ENCODE data around the gene CDH23. TPM values are rescaled to one million over a fixed set of nuclear protein-coding genes. Genes with fewer than 3 reads are reported as not detected.
A peak's percentile ranks its signal among the peaks of the same experiment; 100 is the strongest.

The CDH23 gene
- total and polyA plus RNA-seq, 8 donors: 1.8 to 22.8 (median 3.0) TPM

- peaks cover 0 to 33% of the 10 kb centered on the region in 2 donors for H3K4me1 ChIP-seq
- H3K27ac ChIP-seq: peak overlapping the region; percentile 7 to 78
- no peaks in the 10 kb centered on the region for H3K27me3 ChIP-seq
- no peak overlapping the region for H3K4me3 ChIP-seq
- intact Hi-C loops (cut with DNase I): no loop called here
- no peak for TF ChIP-seq CTCF (IDR thresholded peaks at IDR 0.05)
- H3K36me3 ChIP-seq: no peaks in the 10 kb centered on the region
- H3K9me3 ChIP-seq: no peaks in the 10 kb centered on the region
- DNase-seq (no peak), ATAC-seq (peak; percentile 56)
Measured at GRCh38 chr10:71371750-71372166, 25.0 kb upstream of the CDH23 start.

- no peaks in the 10 kb centered on the region for H3K36me3 ChIP-seq
- peak overlapping the region; percentile 7 to 78 for H3K27ac ChIP-seq
- intact Hi-C loops (cut with DNase I): no loop called here
- H3K4me1 ChIP-seq: peaks cover under 1 to 33% of the 10 kb centered on the region in 2 donors
- no peaks in the 10 kb centered on the region for H3K9me3 ChIP-seq
- DNase-seq (peak in 1 of 4 donors; percentile 66), ATAC-seq (no peak)
- no peaks in the 10 kb centered on the region for H3K27me3 ChIP-seq
- no peak for TF ChIP-seq CTCF (IDR thresholded peaks at IDR 0.05)
- H3K4me3 ChIP-seq: no peak overlapping the region
Measured at GRCh38 chr10:71372882-71373495, 23.7 kb upstream of the CDH23 start.

- no peak for ATAC-seq
- DNase-seq: no peak
- no peaks in the 10 kb centered on the region for H3K27me3 ChIP-seq
- peaks cover 4 to 42% of the 10 kb centered on the region in 2 donors for H3K4me1 ChIP-seq
- H3K27ac ChIP-seq: no peak overlapping the region
- H3K4me3 ChIP-seq: no peak overlapping the region
- intact Hi-C loops (cut with DNase I): no loop called here
- TF ChIP-seq CTCF (IDR thresholded peaks at IDR 0.05): no peak
- H3K36me3 ChIP-seq: no peaks in the 10 kb centered on the region
- no peaks in the 10 kb centered on the region for H3K9me3 ChIP-seq
Measured at GRCh38 chr10:71374481-71375233, 22.1 kb upstream of the CDH23 start.

GRCh38 chr10:71375952-71376351 lies 20.8 kb upstream of the CDH23 start:
- Histone ChIP-seq H3K27me3 (no peaks in the 10 kb centered on the region), H3K27ac (no peak overlapping the region), H3K9me3 (no peaks in the 10 kb centered on the region), H3K36me3 (no peaks in the 10 kb centered on the region), H3K4me3 (no peak overlapping the region), H3K4me1 (peaks cover 4 to 42% of the 10 kb centered on the region in 2 donors)
- DNase-seq: no peak
- TF ChIP-seq CTCF (IDR thresholded peaks at IDR 0.05): no peak
- intact Hi-C loops (cut with DNase I): no loop called here
- no peak for ATAC-seq

GRCh38 chr10:71378336-71379117 lies 18.2 kb upstream of the CDH23 start:
- H3K4me1 ChIP-seq: peaks cover 4 to 28% of the 10 kb centered on the region in 2 donors
- no peak for TF ChIP-seq CTCF (IDR thresholded peaks at IDR 0.05)
- DNase-seq (no peak), ATAC-seq (no peak)
- no peaks in the 10 kb centered on the region for H3K36me3 ChIP-seq
- H3K27ac ChIP-seq: peak overlapping the region in 1 of 2 donors; percentile 78
- no peaks in the 10 kb centered on the region for H3K27me3 ChIP-seq
- no peak overlapping the region for H3K4me3 ChIP-seq
- intact Hi-C loops (cut with DNase I): no loop called here
- no peaks in the 10 kb centered on the region for H3K9me3 ChIP-seq
